HEK293 (cell line): ENCODE measurements around the gene JPH4.

Source experiments
- ATF2 ChIP-seq: fragments of 450-650 bp; formaldehyde crosslinking; IDR thresholded peaks from 2 replicates; pipeline ENCODE4 v1.5.1; 2016; ENCODE audit warnings: missing biosample characterization, missing genetic modification characterization, low read depth
- CTCF ChIP-seq: fragments of 450-650 bp; formaldehyde crosslinking; IDR thresholded peaks from 2 replicates; pipeline ENCODE4 v1.5.1; 2016; ENCODE audit warnings: missing biosample characterization, missing genetic modification characterization
- HOXC10 ChIP-seq: sonication (generic); formaldehyde crosslinking; IDR thresholded peaks from 2 replicates; pipeline ENCODE4 v1.8.1; 2023; ENCODE audit warnings: mild to moderate bottlenecking, missing genetic modification reagents
- SALL2 ChIP-seq: fragments of 450-650 bp; formaldehyde crosslinking; IDR thresholded peaks from 2 replicates; pipeline ENCODE4 v1.5.0; 2017; ENCODE audit warnings: missing biosample characterization, mild to moderate bottlenecking, missing genetic modification characterization, borderline replicate concordance
- TCF7L2 ChIP-seq: IDR thresholded peaks from 2 replicates; pipeline ENCODE4 v1.6.1; 2011; ENCODE audit warnings: low read depth, mild to moderate bottlenecking, inconsistent platforms, low read length, moderate library complexity, borderline replicate concordance
- YY1 ChIP-seq: fragments of 450-650 bp; formaldehyde crosslinking; IDR thresholded peaks from 2 replicates; pipeline ENCODE4 v1.5.1; 2018; ENCODE audit warnings: missing biosample characterization, missing genetic modification characterization
- ZBTB1 ChIP-seq: fragments of 450-650 bp; formaldehyde crosslinking; IDR thresholded peaks from 2 replicates; pipeline ENCODE4 v1.5.1; 2016; ENCODE audit warnings: missing biosample characterization, missing genetic modification characterization
- ZBTB44 ChIP-seq: fragments of 450-650 bp; IDR thresholded peaks from 2 replicates; pipeline ENCODE4 v1.5.1; 2018; ENCODE audit warnings: missing biosample characterization, mild to moderate bottlenecking, missing genetic modification characterization
- ZFP3 ChIP-seq: fragments of 450-650 bp; formaldehyde crosslinking; IDR thresholded peaks from 2 replicates; pipeline ENCODE4 v1.5.1; 2016; ENCODE audit warnings: low read depth, missing biosample characterization, missing genetic modification characterization
- ZNF114 ChIP-seq: fragments of 450-650 bp; formaldehyde crosslinking; IDR thresholded peaks from 2 replicates; pipeline ENCODE4 v1.5.0; 2017; ENCODE audit warnings: missing biosample characterization, missing genetic modification characterization
- ZNF311 ChIP-seq: fragments of 450-650 bp; formaldehyde crosslinking; IDR thresholded peaks from 2 replicates; pipeline ENCODE4 v1.5.1; 2017; ENCODE audit warnings: missing biosample characterization, missing genetic modification characterization, borderline replicate concordance
- ZNF785 ChIP-seq: fragments of 450-650 bp; formaldehyde crosslinking; IDR thresholded peaks from 2 replicates; pipeline ENCODE4 v1.5.1; 2016; ENCODE audit warnings: missing biosample characterization, missing genetic modification characterization
- ZSCAN5A ChIP-seq: fragments of 450-650 bp; formaldehyde crosslinking; IDR thresholded peaks from 2 replicates; pipeline ENCODE4 v1.5.1; 2016; ENCODE audit warnings: missing biosample characterization, missing genetic modification characterization
- TF ChIP-seq, protein P1 (sequence below): fragments of 450-650 bp; formaldehyde crosslinking; IDR thresholded peaks from 2 replicates; pipeline ENCODE4 v1.5.1; 2016; ENCODE audit warnings: missing biosample characterization, missing genetic modification characterization

- no peak for TF ChIP-seq ZFP3 (tag by site-specific recombination)
- no peak for TF ChIP-seq CTCF (tag by site-specific recombination)
- no peak for TF ChIP-seq SALL2 (tag by site-specific recombination)
- no peak for TF ChIP-seq HOXC10 (CRISPR knock-in tag)
- TF ChIP-seq ZNF114, result no peak
- TF ChIP-seq YY1 (tag by site-specific recombination), result no peak
- no peak for TF ChIP-seq ZNF311 (tag by site-specific recombination)
- TF ChIP-seq ATF2 (tag by site-specific recombination), result no peak
- no peak for TF ChIP-seq ZBTB1
- TF ChIP-seq, protein P1, sequence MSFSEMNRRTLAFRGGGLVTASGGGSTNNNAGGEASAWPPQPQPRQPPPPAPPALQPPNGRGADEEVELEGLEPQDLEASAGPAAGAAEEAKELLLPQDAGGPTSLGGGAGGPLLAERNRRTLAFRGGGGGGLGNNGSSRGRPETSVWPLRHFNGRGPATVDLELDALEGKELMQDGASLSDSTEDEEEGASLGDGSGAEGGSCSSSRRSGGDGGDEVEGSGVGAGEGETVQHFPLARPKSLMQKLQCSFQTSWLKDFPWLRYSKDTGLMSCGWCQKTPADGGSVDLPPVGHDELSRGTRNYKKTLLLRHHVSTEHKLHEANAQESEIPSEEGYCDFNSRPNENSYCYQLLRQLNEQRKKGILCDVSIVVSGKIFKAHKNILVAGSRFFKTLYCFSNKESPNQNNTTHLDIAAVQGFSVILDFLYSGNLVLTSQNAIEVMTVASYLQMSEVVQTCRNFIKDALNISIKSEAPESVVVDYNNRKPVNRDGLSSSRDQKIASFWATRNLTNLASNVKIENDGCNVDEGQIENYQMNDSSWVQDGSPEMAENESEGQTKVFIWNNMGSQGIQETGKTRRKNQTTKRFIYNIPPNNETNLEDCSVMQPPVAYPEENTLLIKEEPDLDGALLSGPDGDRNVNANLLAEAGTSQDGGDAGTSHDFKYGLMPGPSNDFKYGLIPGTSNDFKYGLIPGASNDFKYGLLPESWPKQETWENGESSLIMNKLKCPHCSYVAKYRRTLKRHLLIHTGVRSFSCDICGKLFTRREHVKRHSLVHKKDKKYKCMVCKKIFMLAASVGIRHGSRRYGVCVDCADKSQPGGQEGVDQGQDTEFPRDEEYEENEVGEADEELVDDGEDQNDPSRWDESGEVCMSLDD (tag by site-specific recombination), result no peak
- no peak for TF ChIP-seq TCF7L2
- no peak for TF ChIP-seq ZBTB44
- TF ChIP-seq ZNF785 (tag by site-specific recombination), result no peak
- TF ChIP-seq ZSCAN5A (tag by site-specific recombination), result no peak
Observed at GRCh38 chr14:23532658-23533057, 45.9 kb downstream of the JPH4 start.
